ENCODE data around the gene RPL28. TPM values are rescaled to one million over a fixed set of nuclear protein-coding genes. Genes with fewer than 3 reads are reported as not detected.

The RPL28 gene
- total and polyA plus RNA-seq, 10 of the 15 experiments (the other 5 are each of a cell fraction or from before 2014, with no cell fraction given), result 260 to 3,542 (median 891) TPM

DNA sequence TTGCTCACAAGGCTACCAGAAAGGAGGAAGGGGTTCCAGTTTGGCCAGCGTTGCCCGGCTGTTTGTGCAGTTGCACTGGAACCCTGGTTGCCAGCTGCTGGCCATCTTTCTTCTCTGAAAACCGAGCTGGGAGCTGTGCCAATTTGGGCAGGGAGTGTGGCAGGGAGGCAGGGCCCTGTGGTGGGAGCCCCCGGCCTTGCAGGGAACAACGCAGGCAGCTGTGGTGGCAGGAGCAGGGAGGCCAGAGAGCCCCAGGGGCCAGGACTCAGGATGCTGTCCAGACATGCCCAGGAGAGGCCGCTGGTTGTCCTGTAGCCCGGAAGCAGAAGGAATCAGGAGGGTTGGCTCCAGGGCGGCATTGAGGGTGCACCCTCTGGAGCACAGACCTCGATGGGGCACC is 41.3 kb upstream of the RPL28 start:
- ATAC-seq (no peak), FAIRE-seq (no peak), DNase-seq (ENCODE audit: low read depth, low spot score) (no peak)
- ChIA-PET RAD21 (ENCODE audit: unreplicated experiment) (no interaction called here), CTCF (no interaction called here), POLR2A (no interaction called here), SMC1A (ENCODE audit: uncharacterized antibody, unreplicated experiment) (no interaction called here)
- peaks cover 7% of the 10 kb centered on the region for H3K79me2 ChIP-seq (ENCODE audit: control insufficient read depth, insufficient read depth, low read length)
- no peak overlapping the region for H3K4me2 ChIP-seq (ENCODE audit: control insufficient read depth, insufficient read depth)
- H4K20me1 ChIP-seq (ENCODE audit: control insufficient read depth, insufficient read depth), result no peaks in the 10 kb centered on the region
- BruUV-seq (replicated peaks), result no TSS peak
- H3K9me3 ChIP-seq (replicated peaks; ENCODE audit: control insufficient read depth, insufficient read depth, low read length), result no peaks in the 10 kb centered on the region
- intact Hi-C loops (cut with micrococcal nuclease; ENCODE audit: unreplicated experiment), result no loop called here
- H3K27ac ChIP-seq (ENCODE audit: control insufficient read depth, insufficient read depth), result no peak overlapping the region
- H3K4me3 ChIP-seq, result no peak overlapping the region
- in situ Hi-C loops (cut with MboI), result no loop called here
- 91% methylated on average over 9 of the region's 9 CpGs for WGBS (ENCODE audit: insufficient coverage, insufficient replicate concordance, low lambda C conversion rate, missing lambda C conversion rate)
- H3K27me3 ChIP-seq (replicated peaks in 1 of 2; ENCODE audit: control insufficient read depth in 2 of 2, insufficient read depth in 2 of 2, low read length in 1 of 2), result no peaks in the 10 kb centered on the region
- no peaks in the 10 kb centered on the region; a peak in 1 of 4 replicates for H3K36me3 ChIP-seq (ENCODE audit: control insufficient read depth in 2 of 2, insufficient read depth in 2 of 2, low read length in 1 of 2)
- TF ChIP-seq POLR2A (IDR thresholded peaks at IDR 0.05; ENCODE audit: low read depth, low read length), result no peak
- TF ChIP-seq, protein P1, sequence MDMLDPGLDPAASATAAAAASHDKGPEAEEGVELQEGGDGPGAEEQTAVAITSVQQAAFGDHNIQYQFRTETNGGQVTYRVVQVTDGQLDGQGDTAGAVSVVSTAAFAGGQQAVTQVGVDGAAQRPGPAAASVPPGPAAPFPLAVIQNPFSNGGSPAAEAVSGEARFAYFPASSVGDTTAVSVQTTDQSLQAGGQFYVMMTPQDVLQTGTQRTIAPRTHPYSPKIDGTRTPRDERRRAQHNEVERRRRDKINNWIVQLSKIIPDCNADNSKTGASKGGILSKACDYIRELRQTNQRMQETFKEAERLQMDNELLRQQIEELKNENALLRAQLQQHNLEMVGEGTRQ (IDR thresholded peaks at IDR 0.05; ENCODE audit: borderline replicate concordance, low read depth, low read length), result no peak
- no peak for TF ChIP-seq SMAD5 (IDR thresholded peaks at IDR 0.05; ENCODE audit: low read depth)
- TF ChIP-seq LARP7 (IDR thresholded peaks at IDR 0.05), result no peak
- no peak for TF ChIP-seq SMAD1 (IDR thresholded peaks at IDR 0.05; ENCODE audit: low read depth, partially characterized antibody)
- no peak for TF ChIP-seq MYC (IDR thresholded peaks at IDR 0.05; ENCODE audit: insufficient read depth, insufficient read length, insufficient replicate concordance, low read length, severe bottlenecking)
- no peak for TF ChIP-seq SUZ12 (IDR thresholded peaks at IDR 0.05; ENCODE audit: unreplicated experiment)
- TF ChIP-seq USF1 (IDR thresholded peaks at IDR 0.05; ENCODE audit: borderline replicate concordance, extremely low read length, insufficient read depth, low read depth, low read length), result no peak
- TF ChIP-seq EZH2 (IDR thresholded peaks at IDR 0.05; ENCODE audit: borderline replicate concordance, control insufficient read depth, low read depth, low read length), result no peak
- TF ChIP-seq RAD21 (IDR thresholded peaks at IDR 0.05; ENCODE audit: insufficient read depth, low read depth, low read length), result no peak
- no peak for TF ChIP-seq WRNIP1 (IDR thresholded peaks at IDR 0.05; ENCODE audit: borderline replicate concordance, low read depth, low read length)
- no peak for TF ChIP-seq EGR1 (IDR thresholded peaks at IDR 0.05; ENCODE audit: borderline replicate concordance in 1 of 2, low read depth in 2 of 2, low read length in 2 of 2)
- no peak for TF ChIP-seq YY1 (IDR thresholded peaks at IDR 0.05; ENCODE audit: low read depth, low read length)
- no peak for TF ChIP-seq EED (IDR thresholded peaks at IDR 0.05; ENCODE audit: low read depth)
- TF ChIP-seq KAT2A (conservative IDR thresholded peaks at IDR 0.05; ENCODE audit: control insufficient read depth, low read depth, low read length), result no peak
- TF ChIP-seq SMC3 (IDR thresholded peaks at IDR 0.05; ENCODE audit: borderline replicate concordance, low read length), result no peak
- peaks cover 4% of the 10 kb centered on the region; the same call in 1 of the 2 replicates for H3K4me1 ChIP-seq (ENCODE audit: control insufficient read depth, insufficient read depth, low read length)
- no peak overlapping the region for H2AFZ ChIP-seq (ENCODE audit: control insufficient read depth, low read depth, low read length)
- H3K9ac ChIP-seq (ENCODE audit: control insufficient read depth, insufficient read depth, low read length), result no peak overlapping the region
